ENCODE results near the gene ZNF385C. TPM values are rescaled to one million over a fixed set of nuclear protein-coding genes. Genes with fewer than 3 reads are reported as not detected.
"Not testable (repeated sequence)": the region's sequence is repeated elsewhere in the genome, so short reads cannot be mapped to it uniquely, and the experiment has no call there.

ZNF385C gene
- total RNA-seq, 6 experiments from 2014 or later: 0.11 to 1.2 (median 0.11) TPM; not detected in 3

GRCh38 chr17:42141382-42141781, 43.1 kb upstream of the ZNF385C start:
- ATAC-seq: peak; percentile 18 to 68 (median 42)
- H3K4me3 ChIP-seq: no peak overlapping the region
- H3K9me3 ChIP-seq: no peaks in the 10 kb centered on the region
- TF ChIP-seq POLR2A (IDR thresholded peaks at IDR 0.05) (no peak), CTCF (IDR thresholded peaks at IDR 0.05) (no peak)
- no peak for DNase-seq
- WGBS (ENCODE audit: insufficient coverage, low coverage, low lambda C conversion rate, missing lambda C conversion rate): 40% methylated on average over 7 of the region's 8 CpGs
- H3K36me3 ChIP-seq: peaks cover 0 to 17% (median 3%) of the 10 kb centered on the region in 4 donors
- peaks cover 0 to 18% (median 9%) of the 10 kb centered on the region in 4 donors for H3K4me1 ChIP-seq
- no peak overlapping the region for H3K27ac ChIP-seq
- no peaks in the 10 kb centered on the region for H3K27me3 ChIP-seq
- intact Hi-C loops (cut with DNase I): no loop called here

- H3K4me3 ChIP-seq; H3K27ac ChIP-seq; H3K9me3 ChIP-seq; H3K27me3 ChIP-seq; intact Hi-C loops (cut with DNase I); ATAC-seq; DNase-seq: not testable (repeated sequence)
- peaks cover 0 to 25% (median 12%) of the 10 kb centered on the region in 4 donors for H3K4me1 ChIP-seq
- WGBS (ENCODE audit: insufficient coverage, low coverage, low lambda C conversion rate, missing lambda C conversion rate): 97% methylated on average over 5 of the region's 7 CpGs
- H3K36me3 ChIP-seq: peaks cover 0 to 11% (median 3%) of the 10 kb centered on the region in 4 donors
These were observed 42.4 kb upstream of the ZNF385C start for GRCh38 chr17:42140690-42141089.

- H3K27me3 ChIP-seq: no peaks in the 10 kb centered on the region
- TF ChIP-seq POLR2A (IDR thresholded peaks at IDR 0.05) (no peak), CTCF (IDR thresholded peaks at IDR 0.05) (no peak)
- DNase-seq (no peak), ATAC-seq (no peak)
- intact Hi-C loops (cut with DNase I): no loop called here
- H3K27ac ChIP-seq: no peak overlapping the region
- H3K36me3 ChIP-seq: peaks cover 0 to 10% (median 0%) of the 10 kb centered on the region in 4 donors
- 90% methylated on average over 2 of the region's 7 CpGs for WGBS (ENCODE audit: insufficient coverage, low coverage, low lambda C conversion rate, missing lambda C conversion rate)
- H3K4me3 ChIP-seq: no peak overlapping the region
- peaks cover 0 to 42% (median 19%) of the 10 kb centered on the region in 4 donors for H3K4me1 ChIP-seq
- no peaks in the 10 kb centered on the region for H3K9me3 ChIP-seq
These were observed 40.6 kb upstream of the ZNF385C start for GRCh38 chr17:42138749-42139492.

GRCh38 chr17:42136654-42137051, 38.4 kb upstream of the ZNF385C start:
- H3K4me3 ChIP-seq: peak overlapping the region in 2 of 3 donors; percentile 5 to 35
- 76% methylated on average over 3 of the region's 3 CpGs for WGBS (ENCODE audit: insufficient coverage, low coverage, low lambda C conversion rate, missing lambda C conversion rate)
- H3K27me3 ChIP-seq: no peaks in the 10 kb centered on the region
- peaks cover 0 to 8% (median 0%) of the 10 kb centered on the region in 4 donors for H3K36me3 ChIP-seq
- no peak for DNase-seq
- no peaks in the 10 kb centered on the region for H3K9me3 ChIP-seq
- intact Hi-C loops (cut with DNase I): no loop called here
- H3K4me1 ChIP-seq: peaks cover 0 to 63% (median 22%) of the 10 kb centered on the region in 4 donors
- TF ChIP-seq CTCF (IDR thresholded peaks at IDR 0.05) (no peak), POLR2A (IDR thresholded peaks at IDR 0.05) (no peak)
- peak overlapping the region; percentile 44 to 93 (median 74) for H3K27ac ChIP-seq
- ATAC-seq: no peak
